GM19238 (cell line): ENCODE results near the gene ARHGAP24.
"Not testable (repeated sequence)": the region's sequence is repeated elsewhere in the genome, so short reads cannot be mapped to it uniquely, and the experiment has no call there.

ENCODE experiments used
- DNase-seq: peaks from one replicate; pipeline ENCODE4 v3.0.0; 2011; ENCODE audit warnings: low spot score; ENCODE audit not compliant: insufficient read length

ARHGAP24 gene

DNA sequence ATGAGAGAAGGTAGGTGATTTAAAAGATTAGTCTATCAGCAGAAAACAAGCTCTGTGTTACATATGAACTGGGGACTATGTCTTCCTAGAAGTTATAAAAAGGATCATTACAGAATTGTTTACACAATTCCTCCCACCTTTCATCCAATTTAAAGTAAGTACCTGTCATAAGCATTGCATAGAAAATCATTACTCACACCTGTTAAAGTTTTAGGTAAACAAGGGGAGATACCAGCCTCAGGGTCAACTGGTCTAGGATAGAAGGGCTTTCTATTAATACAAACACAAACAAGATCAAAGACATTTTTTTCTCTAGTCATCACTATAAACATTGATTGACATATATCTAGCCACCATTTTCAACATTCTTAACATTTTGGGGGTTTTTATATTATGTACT is 333.9 kb downstream of the ARHGAP24 start:
- DNase-seq, result no peak

DNA sequence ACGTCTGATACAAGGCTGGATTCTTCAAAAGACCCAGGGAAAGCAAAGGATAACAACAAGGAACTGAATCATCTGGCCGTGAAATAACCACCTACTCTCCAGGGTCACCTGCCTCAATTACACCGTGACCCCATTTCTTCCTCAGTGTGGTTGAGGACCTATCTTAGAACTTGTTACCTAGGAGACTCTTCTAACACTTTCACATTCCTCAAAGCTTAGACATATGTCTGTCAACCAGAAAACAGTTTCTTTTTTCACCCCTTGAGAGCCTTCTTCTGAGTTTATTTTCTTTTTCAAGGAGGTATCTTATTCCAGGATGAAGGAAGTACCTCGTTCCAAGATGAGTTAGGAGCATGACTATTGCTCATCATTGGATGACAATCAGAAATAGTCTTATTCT is 337.8 kb downstream of the ARHGAP24 start:
- no peak for DNase-seq

- no peak for DNase-seq
Measured at GRCh38 chr4:85815796-85816459, 341.0 kb downstream of the ARHGAP24 start.

DNA sequence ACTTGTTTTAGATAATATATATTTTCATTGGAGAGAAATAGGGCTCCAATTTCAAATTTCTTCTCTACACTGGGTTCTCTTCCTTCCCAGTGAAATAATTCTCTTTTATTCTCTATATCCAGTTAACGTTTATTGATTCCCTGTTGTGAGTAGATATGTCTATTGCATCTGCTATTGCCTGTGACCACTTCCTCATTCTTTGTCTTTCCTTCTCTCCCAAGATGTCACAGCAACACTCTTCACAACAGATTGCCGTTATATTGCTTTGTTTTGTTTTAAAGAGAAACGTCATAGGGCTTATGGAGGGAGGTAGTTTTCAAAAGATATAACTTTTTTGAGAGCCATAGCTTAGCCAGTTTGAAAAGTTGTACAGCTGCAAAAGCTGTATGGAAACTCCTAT is 343.8 kb downstream of the ARHGAP24 start:
- DNase-seq, result no peak

DNA sequence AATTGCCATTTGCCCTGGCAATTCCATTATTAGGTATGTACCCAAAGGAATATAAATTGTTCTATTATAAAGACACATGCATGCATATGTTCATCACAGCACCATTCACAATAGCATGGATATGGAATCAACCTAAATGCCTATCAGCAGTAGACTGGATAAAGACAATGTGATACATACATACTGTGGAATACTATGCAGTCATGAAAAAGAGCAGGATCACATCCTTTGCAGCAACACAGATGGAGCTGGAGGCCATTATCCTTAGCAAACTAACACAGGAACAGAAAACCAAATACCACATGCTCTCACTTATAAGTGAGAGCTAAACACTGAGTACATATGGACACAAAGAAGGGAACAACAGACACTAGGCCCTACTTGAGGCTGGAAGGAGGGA is 345.2 kb downstream of the ARHGAP24 start:
- DNase-seq, result not testable (repeated sequence)

DNA sequence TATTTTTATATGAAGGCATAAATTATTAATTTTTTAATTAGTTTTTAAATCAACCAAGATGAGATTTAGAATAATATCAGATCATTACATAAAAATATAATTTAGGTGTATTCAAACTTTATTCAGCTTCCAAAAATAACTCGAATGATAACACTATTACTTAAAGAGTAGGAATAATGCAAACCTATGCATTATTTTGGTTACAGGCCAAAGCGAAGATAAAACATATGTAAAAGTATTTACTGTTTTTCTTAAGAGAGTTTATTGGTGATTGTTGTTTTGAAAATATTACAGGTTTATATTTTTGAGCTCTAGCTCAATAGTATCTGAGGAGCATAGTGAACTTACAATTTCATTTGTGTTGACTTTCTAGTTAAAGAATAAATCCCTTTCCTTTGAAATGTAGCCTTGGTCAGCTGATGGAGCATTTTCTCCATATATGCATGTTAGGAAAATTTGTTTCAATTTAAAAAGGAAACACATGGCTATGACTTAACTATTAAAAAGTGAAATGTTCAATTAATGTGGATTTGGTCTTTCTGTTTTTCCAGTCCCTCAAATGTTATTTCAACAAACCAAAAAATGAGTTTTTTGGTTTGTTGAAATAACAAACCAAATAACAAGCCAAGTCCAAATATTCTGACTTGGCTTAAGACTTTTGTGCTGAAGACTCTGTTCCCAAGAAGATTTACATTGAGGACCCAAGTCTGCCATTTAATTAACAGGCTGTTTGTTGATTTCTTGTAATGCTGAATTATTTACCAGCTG is 346.9 kb downstream of the ARHGAP24 start:
- DNase-seq, result no peak

DNA sequence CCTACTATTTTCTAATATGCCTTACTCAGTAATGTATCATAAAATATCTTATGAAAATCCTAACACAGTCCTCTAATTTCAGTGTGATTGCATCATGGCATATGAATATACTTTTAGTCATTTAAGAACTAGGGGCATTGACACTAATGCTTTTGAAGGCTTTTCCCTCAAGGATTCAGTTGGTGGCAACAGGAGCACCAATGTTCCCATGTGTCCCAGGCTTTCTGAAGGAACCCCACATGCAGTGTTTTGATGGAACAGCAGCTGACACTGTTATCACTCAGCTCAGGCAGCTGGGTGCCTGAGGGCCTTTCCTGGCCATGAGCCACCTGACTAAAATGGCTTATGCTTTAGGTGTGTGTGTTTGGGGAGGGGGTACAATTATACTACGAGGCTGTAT is 348.3 kb downstream of the ARHGAP24 start:
- DNase-seq, result no peak

GRCh38 chr4:85824166-85824945 is 349.4 kb downstream of the ARHGAP24 start:
- DNase-seq, result no peak

- no peak for DNase-seq
Measured at GRCh38 chr4:85826060-85826678, 351.2 kb downstream of the ARHGAP24 start.

GRCh38 chr4:85828027-85828890 is 353.3 kb downstream of the ARHGAP24 start:
- no peak for DNase-seq

GRCh38 chr4:85829276-85830051 is 354.5 kb downstream of the ARHGAP24 start:
- DNase-seq, result no peak

- DNase-seq, result no peak
Measured at GRCh38 chr4:85831647-85832046, 356.7 kb downstream of the ARHGAP24 start.

GRCh38 chr4:85833302-85833701 is 358.4 kb downstream of the ARHGAP24 start:
- DNase-seq, result no peak

- no peak for DNase-seq
Measured at GRCh38 chr4:85834934-85835333, 360.0 kb downstream of the ARHGAP24 start.

DNA sequence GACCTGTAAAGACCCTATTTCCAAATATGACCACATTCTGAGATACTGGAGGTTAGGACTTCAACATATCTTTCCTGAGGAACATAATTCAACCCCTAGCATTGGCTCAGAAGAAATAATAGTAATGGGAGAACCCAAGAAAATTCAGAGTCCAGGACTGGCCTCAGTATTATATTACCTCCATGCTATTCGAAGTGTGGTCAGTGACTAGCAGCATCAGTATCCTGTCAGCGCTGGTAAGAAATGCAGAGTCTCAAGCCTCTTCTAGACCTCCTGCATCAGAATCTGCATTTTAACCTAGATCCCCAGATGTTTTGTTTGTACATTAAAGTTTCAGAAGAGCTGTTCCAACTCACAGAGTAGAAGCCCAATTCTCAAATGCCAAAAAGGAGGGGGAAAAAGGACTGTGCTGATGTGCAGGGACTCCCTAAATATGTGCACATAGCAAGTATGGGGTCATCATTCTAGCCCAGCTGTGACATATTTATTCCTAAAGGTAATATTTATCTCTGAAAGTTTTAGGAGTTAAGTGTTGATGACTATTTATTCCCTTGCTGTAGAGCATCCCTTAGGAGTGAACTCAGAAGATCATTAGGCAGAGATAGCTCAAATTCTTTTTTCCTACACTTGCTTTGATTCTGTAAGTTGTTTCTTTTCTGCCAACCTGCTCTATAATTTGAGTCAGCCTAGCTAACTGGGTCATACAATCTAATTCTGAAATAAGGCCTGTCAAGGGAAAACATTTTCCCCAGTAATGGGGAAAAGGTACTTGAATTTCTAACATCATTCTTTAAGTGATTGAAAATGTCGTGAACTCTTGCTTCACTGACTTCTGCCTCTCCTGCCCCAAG is 361.9 kb downstream of the ARHGAP24 start:
- no peak for DNase-seq

GRCh38 chr4:85837439-85837733 is 362.4 kb downstream of the ARHGAP24 start:
- no peak for DNase-seq

- DNase-seq, result not testable (repeated sequence)
Measured at GRCh38 chr4:85839981-85840451, 365.1 kb downstream of the ARHGAP24 start.

DNA sequence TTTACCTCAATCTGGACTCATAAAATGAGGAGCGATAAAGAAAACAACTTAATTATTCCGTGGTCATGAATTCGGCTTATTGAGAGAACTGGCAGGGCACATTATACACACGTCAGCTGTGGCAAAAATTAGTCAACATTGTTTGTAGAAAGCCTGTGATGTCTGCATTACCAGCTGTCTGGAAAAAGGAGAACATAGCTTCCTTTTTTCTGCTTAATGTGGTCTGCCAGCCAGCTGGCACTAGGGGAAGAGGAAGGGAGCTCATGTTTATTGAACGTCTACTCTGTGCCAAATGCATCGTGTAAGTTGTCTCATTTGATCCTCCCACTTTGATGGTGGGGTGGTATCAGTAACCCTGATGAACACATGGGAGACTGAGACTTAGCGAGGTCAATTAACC is 367.6 kb downstream of the ARHGAP24 start:
- DNase-seq, result no peak

GRCh38 chr4:85853740-85854139 is 378.8 kb downstream of the ARHGAP24 start:
- DNase-seq, result not testable (repeated sequence)
